K562 (cell line): ENCODE measurements around the gene SH3YL1. TPM values are rescaled to one million over a fixed set of nuclear protein-coding genes. Genes with fewer than 3 reads are reported as not detected.

Experiments
- ATAC-seq: fragments of 200-7000 bp; cut with Tn5 transposase; 3 replicates; pipeline ENCODE4 v1.9.1; 2020; ENCODE audit warnings: moderate library complexity
- BruUV-seq: library from RNA; stranded (reverse); fragments of 400-500 nt; replicated peaks from 2 replicates; lab custom pipeline; 2021; lab: Mats Ljungman, UMichigan
- CTCF ChIA-PET: fragments of 300-600 bp; formaldehyde crosslinking; extraction: SDS; loops from one replicate; lab custom pipeline; 2021; ENCODE audit warnings: low intra/inter-chr PET ratio; lab: Yijun Ruan, JAX
- POLR2A ChIA-PET: fragments of 300-600, 350-650 bp; sonication (Branson Sonifier 250); formaldehyde crosslinking; extraction: SDS; loops from one replicate; lab custom pipeline; 2021; ENCODE audit warnings: antibody characterized with exemption, inconsistent platforms; lab: Yijun Ruan, JAX
- DNase-seq, 4 experiments: peaks; one replicate each; pipeline versions ENCODE4 v3.0.0 to v3.0.0-alpha.2; 2011 to 2018; ENCODE audit warnings: low spot score in 3 of 4, mixed read lengths in 3 of 4; ENCODE audit errors: extremely low read depth in 1 of 4
- FAIRE-seq: peaks from 2 replicates; lab custom pipeline; 2011; peaks lifted over from hg19 to GRCh38; lab: Jason Lieb, UNC
- H2AFZ ChIP-seq: 2 replicates; pipeline ENCODE4 v1.6.0; 2011; ENCODE audit warnings: low read depth, low read length, control low read depth, inconsistent platforms
- H3K27ac ChIP-seq: fragments of 200-600 bp; 3 replicates; pipeline ENCODE4 v1.8.0; 2011; ENCODE audit warnings: low read depth, mild to moderate bottlenecking, control low read depth, inconsistent platforms, low read length, moderate library complexity, mixed read lengths; ENCODE audit errors: extremely low read depth
- H3K27me3 ChIP-seq, 2 experiments: fragments of 300-600 bp in 1 of 2; 2 replicates in 1 of 2; 3 replicates in 1 of 2; pipeline versions ENCODE4 v1.6.0 to v1.8.0; 2011; ENCODE audit warnings: inconsistent platforms in 2 of 2, low read length in 2 of 2, mild to moderate bottlenecking in 1 of 2, mixed read lengths in 1 of 2, moderate library complexity in 1 of 2; ENCODE audit not compliant: control insufficient read depth in 2 of 2, insufficient read depth in 2 of 2
- H3K36me3 ChIP-seq: fragments of 300-600 bp; 3 replicates; pipeline ENCODE4 v1.8.0; 2011; ENCODE audit warnings: mild to moderate bottlenecking, low read length, inconsistent platforms; ENCODE audit not compliant: control insufficient read depth, insufficient read depth
- H3K4me1 ChIP-seq, 2 experiments: fragments of 200-600 bp in 1 of 2; replicated peaks in 1 of 2; 2 replicates in 1 of 2; 3 replicates in 1 of 2; pipeline versions ENCODE4 v1.5.1 to v1.8.0; 2011; ENCODE audit warnings: inconsistent platforms in 2 of 2, low read length in 2 of 2, mild to moderate bottlenecking in 1 of 2, mixed read lengths in 1 of 2, moderate library complexity in 1 of 2; ENCODE audit not compliant: control insufficient read depth in 2 of 2, insufficient read depth in 2 of 2
- H3K4me2 ChIP-seq: 2 replicates; pipeline ENCODE4 v1.6.1; 2011; ENCODE audit warnings: low read length, control low read depth, inconsistent platforms, mixed read lengths; ENCODE audit not compliant: insufficient read depth
- H3K4me3 ChIP-seq: fragments of 200-600 bp; sonication (generic), shearing (Covaris generic); 2 replicates; pipeline ENCODE4 v1.5.1; 2016; ENCODE audit warnings: control low read depth, inconsistent platforms
- H3K79me2 ChIP-seq: fragments of 200-600 bp; 3 replicates; pipeline ENCODE4 v1.8.0; 2011; ENCODE audit warnings: low read length, inconsistent platforms; ENCODE audit not compliant: control insufficient read depth, insufficient read depth
- H3K9ac ChIP-seq, 2 experiments: 2 replicates each; pipeline versions ENCODE4 v1.6.0 to v1.6.1; 2011; ENCODE audit warnings: low read depth in 2 of 2, low read length in 2 of 2, control low read depth in 1 of 2, inconsistent platforms in 1 of 2, mild to moderate bottlenecking in 1 of 2, mixed read lengths in 1 of 2; ENCODE audit not compliant: insufficient read depth in 1 of 2
- H3K9me1 ChIP-seq: one replicate; pipeline ENCODE4 v1.6.0; 2011; ENCODE audit warnings: inconsistent platforms, mild to moderate bottlenecking, low read length, moderate library complexity; ENCODE audit not compliant: control insufficient read depth, insufficient read depth
- H3K9me3 ChIP-seq: replicated peaks from 2 replicates; pipeline ENCODE4 v1.5.1; 2011; ENCODE audit warnings: low read depth, low read length, inconsistent platforms; ENCODE audit not compliant: control insufficient read depth, insufficient read depth
- H4K20me1 ChIP-seq: replicated peaks from 2 replicates; pipeline ENCODE4 v1.6.1; 2011; ENCODE audit warnings: low read length, inconsistent platforms, mixed read lengths; ENCODE audit not compliant: control insufficient read depth, insufficient read depth
- CEBPG ChIP-seq, 3 experiments: fragments of 200-800 bp in 1 of 3; sonication (Bioruptor generic) in 1 of 3; sonication (generic) in 1 of 3; formaldehyde crosslinking in 1 of 3; IDR thresholded peaks in 2 of 3; conservative IDR thresholded peaks in 1 of 3; 2 replicates each; pipeline versions ENCODE4 v1.6.1 to v1.8.0; 2016 to 2022; ENCODE audit warnings: missing compliant biosample characterization in 2 of 3, missing genetic modification characterization in 2 of 3, mild to moderate bottlenecking in 1 of 3, missing genetic modification reagents in 1 of 3
- LEF1 ChIP-seq: fragments of 450-650 bp; IDR thresholded peaks from 2 replicates; pipeline ENCODE4 v1.6.1; 2016; ENCODE audit warnings: mild to moderate bottlenecking
- NELFE ChIP-seq: IDR thresholded peaks from 2 replicates; pipeline ENCODE4 v1.6.1; 2011; ENCODE audit warnings: mild to moderate bottlenecking; ENCODE audit not compliant: insufficient read depth, insufficient read length
- NUFIP1 ChIP-seq: fragments of 450-650 bp; IDR thresholded peaks from 2 replicates; pipeline ENCODE4 v1.6.1; 2018; ENCODE audit not compliant: partially characterized antibody
- RERE ChIP-seq: sonication (generic); formaldehyde crosslinking; IDR thresholded peaks from 2 replicates; pipeline ENCODE4 v1.8.0; 2023; ENCODE audit warnings: missing genetic modification reagents, mild to moderate bottlenecking, borderline replicate concordance
- SRF ChIP-seq, 2 experiments: fragments of 250-450, 450-650 bp in 1 of 2; sonication (Bioruptor Pico) in 1 of 2; sonication (generic) in 1 of 2; formaldehyde crosslinking; IDR thresholded peaks; 2 replicates each; pipeline versions ENCODE4 v1.5.0 to v1.5.1; 2020 to 2022; ENCODE audit warnings: mild to moderate bottlenecking in 1 of 2, missing genetic modification reagents in 1 of 2
- ZNF644 ChIP-seq: fragments of 200-800 bp; sonication (Bioruptor generic); IDR thresholded peaks from 2 replicates; pipeline ENCODE4 v1.6.1; 2016; ENCODE audit warnings: low read depth, missing genetic modification characterization, missing compliant biosample characterization
- WGBS: fragments of 100-300 bp; shearing (Covaris generic); methylation state at CpG from one replicate; pipeline ENCODE4 v1.1.6; 2016; ENCODE audit warnings: low coverage, mixed read lengths; ENCODE audit not compliant: insufficient coverage; ENCODE audit errors: missing lambda C conversion rate; 5-methylcytosine and 5-hydroxymethylcytosine counted together
- in situ Hi-C: fragments of 300-500 bp; cut with MboI; formaldehyde crosslinking; loops from 4 replicates; pipeline ENCODE4 v1.15.0; 2018; ENCODE audit warnings: inconsistent platforms, mixed read lengths
- intact Hi-C: fragments of 100-400 bp; cut with micrococcal nuclease; formaldehyde crosslinking; loops from 2 replicates; pipeline ENCODE4 v1.14.2; 2022
- polyA plus RNA-seq, 8 experiments: library from polyadenylated mRNA; depleted of rRNA in 4 of 8; stranded (reverse) in 5 of 8; unstranded in 3 of 8; fragments of >200 nt; fragmentation: Nextera tagmentation in 2 of 8; fragmentation: Illumina TruSeq in 1 of 8; extraction: Ambion mirVana in 2 of 8; extraction: Trizol in 1 of 8; gene quantifications; 2 replicates each; pipeline versions ENCODE4 v1.2.1 to v1.2.3, GENCODE V29; 2011 to 2014; ENCODE audit warnings: inconsistent platforms in 1 of 8, missing spikeins in 1 of 8
- total RNA-seq, 7 experiments: library from RNA; depleted of rRNA in 6 of 7; stranded (reverse); fragments of >200 nt in 6 of 7; fragmentation: Illumina TruSeq in 2 of 7; extraction: Trizol in 2 of 7; gene quantifications; 2 replicates each; pipeline versions ENCODE4 v1.2.1 to v1.2.3, GENCODE V29; 2011 to 2021; ENCODE audit warnings: low replicate concordance in 1 of 7
- TF ChIP-seq, protein P1 (sequence below): fragments of 250-450 bp; sonication (Bioruptor Pico); IDR thresholded peaks from 2 replicates; pipeline ENCODE4 v1.9.0; 2021; ENCODE audit warnings: mild to moderate bottlenecking

The SH3YL1 gene
- total and polyA plus RNA-seq, 9 of the 15 experiments (the other 6 are each of a cell fraction or from before 2014, with no cell fraction given): 3.9 to 7.8 (median 5.3) TPM

DNA sequence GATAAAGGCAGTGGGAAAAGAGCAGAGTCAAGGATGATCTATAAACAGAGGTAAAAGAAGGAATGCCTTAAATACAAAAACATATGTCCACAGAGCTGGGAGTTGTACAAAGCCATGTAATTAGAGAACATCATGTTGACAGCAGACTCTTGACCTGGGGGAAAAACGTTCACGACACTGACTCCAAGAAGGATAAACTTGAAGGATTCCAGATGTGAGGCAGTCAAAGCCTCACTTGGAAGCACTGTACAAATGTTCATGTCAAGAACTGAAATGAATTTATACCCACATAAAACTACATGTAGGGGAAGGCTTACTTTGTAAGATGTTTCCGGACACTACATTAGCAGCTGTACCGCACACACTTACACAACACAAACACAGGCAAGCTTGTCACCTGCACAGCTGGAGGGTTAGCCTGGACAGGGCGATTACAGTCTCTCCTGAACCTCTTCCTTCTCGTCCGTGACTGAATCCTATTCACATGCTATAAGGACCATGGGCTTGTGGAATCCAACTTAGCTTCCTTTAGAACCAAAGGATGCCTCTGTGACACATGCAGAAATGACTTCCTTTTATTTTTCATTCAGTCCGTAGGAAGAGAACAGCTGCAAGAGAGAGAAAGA, 88.6 kb downstream of the SH3YL1 start:
- H3K9me1 ChIP-seq: no peaks in the 10 kb centered on the region
- in situ Hi-C loops (no loop called here), intact Hi-C loops (no loop called here)
- no TSS peak for BruUV-seq
- H4K20me1 ChIP-seq: no peaks in the 10 kb centered on the region
- ATAC-seq: no peak
- WGBS: 2% methylated on average over 8 of the region's 8 CpGs
- H3K79me2 ChIP-seq: no peaks in the 10 kb centered on the region
- H3K4me1 ChIP-seq: no peaks in the 10 kb centered on the region
- TF ChIP-seq NUFIP1 (no peak), ZNF644 (no peak), RERE (no peak), LEF1 (no peak), CEBPG (CRISPR knock-in tag; IDR thresholded peaks at IDR 0.05) (no peak), CEBPG (tag; conservative IDR thresholded peaks at IDR 0.05 in 1 of 2, IDR thresholded peaks at IDR 0.05 in 1 of 2) (no peak), SRF (CRISPR knock-in tag; IDR thresholded peaks at IDR 0.05) (no peak), NELFE (no peak)
- TF ChIP-seq, protein P1, sequence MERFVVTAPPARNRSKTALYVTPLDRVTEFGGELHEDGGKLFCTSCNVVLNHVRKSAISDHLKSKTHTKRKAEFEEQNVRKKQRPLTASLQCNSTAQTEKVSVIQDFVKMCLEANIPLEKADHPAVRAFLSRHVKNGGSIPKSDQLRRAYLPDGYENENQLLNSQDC (CRISPR knock-in tag): no peak
- TF ChIP-seq, all 486 proteins: peak for 0
- H3K36me3 ChIP-seq: no peaks in the 10 kb centered on the region
- DNase-seq (no peak), FAIRE-seq (no peak)
- H3K27ac ChIP-seq: no peak overlapping the region
- H3K9me3 ChIP-seq: no peaks in the 10 kb centered on the region
- no peaks in the 10 kb centered on the region for H3K27me3 ChIP-seq
- no peak overlapping the region for H3K9ac ChIP-seq
- no peak overlapping the region for H3K4me2 ChIP-seq
- ChIA-PET POLR2A (no interaction called here), CTCF (no interaction called here)
- no peak overlapping the region for H2AFZ ChIP-seq
- H3K4me3 ChIP-seq: no peak overlapping the region
